Uterus (tissue), 2 donors: ENCODE data around the gene PPIP5K2.

Source experiments
- CTCF ChIP-seq, 4 experiments: fragments of 200-600 bp in 2 of 4; fragments of 450-650 bp in 2 of 4; sonication (generic) in 2 of 4; IDR thresholded peaks; one replicate each; pipeline ENCODE4 v1.5.1; 2016 to 2019; ENCODE audit warnings: antibody characterized with exemption in 4 of 4, mild to moderate bottlenecking in 2 of 4, moderate library complexity in 1 of 4
- POLR2A ChIP-seq, 2 donors: fragments of 450-650 bp; IDR thresholded peaks; one replicate each; pipeline ENCODE4 v1.6.1; 2016; ENCODE audit warnings: antibody characterized with exemption in 2 of 2, mild to moderate bottlenecking in 1 of 2, moderate library complexity in 1 of 2

- TF ChIP-seq POLR2A (IDR thresholded peaks at IDR 0.05) = no peak
- TF ChIP-seq CTCF (IDR thresholded peaks at IDR 0.05) = no peak
These were observed 8.6 kb upstream of the PPIP5K2 start for GRCh38 chr5:103111468-103111867.
